ENCODE data around the gene ABCB1.

Gene ABCB1

DNA sequence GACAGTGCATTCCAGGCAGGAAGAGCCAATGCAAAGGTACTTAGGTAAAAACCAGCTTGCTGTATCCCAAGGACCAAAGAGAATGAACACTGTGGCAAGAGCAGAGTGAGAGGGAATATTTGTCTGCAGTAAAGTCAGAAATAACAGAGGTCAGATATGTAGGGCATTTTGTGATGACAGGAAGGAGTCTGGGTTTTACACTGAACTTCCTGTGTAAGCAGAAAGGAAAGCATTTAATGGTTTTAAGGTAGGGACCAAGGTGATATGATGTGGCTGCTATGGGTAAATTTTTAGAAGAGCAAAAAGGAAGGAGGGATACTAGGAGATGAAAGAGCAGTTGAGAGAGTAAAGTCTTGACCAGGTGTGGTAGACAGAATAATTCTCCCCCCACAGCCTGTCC is 10.1 kb downstream of the ABCB1 start:
- no peak overlapping the region for H3K27ac ChIP-seq (ENCODE audit: low read depth, low read length, poor library complexity, severe bottlenecking)
- no peak overlapping the region for H3K4me2 ChIP-seq (ENCODE audit: low read length)
- no peaks in the 10 kb centered on the region for H3K36me3 ChIP-seq (ENCODE audit: insufficient read depth, low read length)
- H4K20me1 ChIP-seq (ENCODE audit: insufficient read depth, low read length), result no peaks in the 10 kb centered on the region
- H3K4me1 ChIP-seq (ENCODE audit: insufficient read depth, low read length, severe bottlenecking), result no peaks in the 10 kb centered on the region
- no peak overlapping the region for H3K9ac ChIP-seq (ENCODE audit: low read length)
- no peak overlapping the region for H3K4me3 ChIP-seq (ENCODE audit: low read depth, low read length, poor library complexity, severe bottlenecking)
- TF ChIP-seq CTCF (IDR thresholded peaks at IDR 0.05; ENCODE audit: low read length) (no peak), EZH2 (IDR thresholded peaks at IDR 0.05; ENCODE audit: borderline replicate concordance, low read length) (no peak)
- H3K9me3 ChIP-seq (ENCODE audit: low read length), result no peaks in the 10 kb centered on the region
- H3K27me3 ChIP-seq (ENCODE audit: insufficient read depth, low read length), result no peaks in the 10 kb centered on the region
- H3K9me2 ChIP-seq (ENCODE audit: low read depth, low read length), result no peaks in the 10 kb centered on the region
- H3K79me2 ChIP-seq (ENCODE audit: insufficient read depth, low read length), result no peaks in the 10 kb centered on the region
- no peaks in the 10 kb centered on the region for H3F3A ChIP-seq (ENCODE audit: insufficient read depth, low read length)
- no peak overlapping the region for H2AFZ ChIP-seq (ENCODE audit: low read length)

GRCh38 chr7:87589631-87590030 is 11.1 kb downstream of the ABCB1 start:
- no peak overlapping the region for H3K27ac ChIP-seq (ENCODE audit: low read depth, low read length, poor library complexity, severe bottlenecking)
- H3K4me2 ChIP-seq (ENCODE audit: low read length), result no peak overlapping the region
- no peak overlapping the region for H3K4me3 ChIP-seq (ENCODE audit: low read depth, low read length, poor library complexity, severe bottlenecking)
- no peak for TF ChIP-seq CTCF (IDR thresholded peaks at IDR 0.05; ENCODE audit: low read length)
- TF ChIP-seq EZH2 (IDR thresholded peaks at IDR 0.05; ENCODE audit: borderline replicate concordance, low read length), result no peak
- H3K36me3 ChIP-seq (ENCODE audit: insufficient read depth, low read length), result no peaks in the 10 kb centered on the region
- no peaks in the 10 kb centered on the region for H3K79me2 ChIP-seq (ENCODE audit: insufficient read depth, low read length)
- H3K9me2 ChIP-seq (ENCODE audit: low read depth, low read length), result no peaks in the 10 kb centered on the region
- no peak overlapping the region for H2AFZ ChIP-seq (ENCODE audit: low read length)
- H3K9me3 ChIP-seq (ENCODE audit: low read length), result no peaks in the 10 kb centered on the region
- H3K27me3 ChIP-seq (ENCODE audit: insufficient read depth, low read length), result no peaks in the 10 kb centered on the region
- H3F3A ChIP-seq (ENCODE audit: insufficient read depth, low read length), result no peaks in the 10 kb centered on the region
- H3K9ac ChIP-seq (ENCODE audit: low read length), result no peak overlapping the region
- H3K4me1 ChIP-seq (ENCODE audit: insufficient read depth, low read length, severe bottlenecking), result no peaks in the 10 kb centered on the region
- H4K20me1 ChIP-seq (ENCODE audit: insufficient read depth, low read length), result no peaks in the 10 kb centered on the region

DNA sequence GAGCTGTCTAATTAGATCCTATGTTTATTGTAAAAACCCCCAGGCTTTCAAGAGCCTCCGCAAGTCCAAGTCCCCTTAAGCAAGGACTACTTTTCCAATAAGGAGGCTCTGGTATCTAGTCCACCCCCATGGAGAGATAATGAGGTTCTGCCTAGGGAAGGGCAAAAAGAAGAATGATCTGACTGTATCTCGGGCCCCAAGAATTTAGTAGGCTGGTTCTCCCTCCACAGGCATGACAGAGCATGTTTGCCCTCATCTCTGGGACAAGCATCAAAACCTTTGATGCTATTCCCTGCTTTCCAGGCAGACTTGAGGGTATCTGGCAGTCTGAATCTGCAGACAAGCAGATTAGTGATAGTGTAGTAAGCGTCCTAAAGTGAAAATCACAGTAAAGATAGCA is 19.0 kb downstream of the ABCB1 start:
- Histone ChIP-seq H3K9me3 (ENCODE audit: low read length) (no peaks in the 10 kb centered on the region), H3K27me3 (ENCODE audit: insufficient read depth, low read length) (no peaks in the 10 kb centered on the region), H2AFZ (ENCODE audit: low read length) (no peak overlapping the region), H3K4me3 (ENCODE audit: low read depth, low read length, poor library complexity, severe bottlenecking) (no peak overlapping the region), H4K20me1 (ENCODE audit: insufficient read depth, low read length) (no peaks in the 10 kb centered on the region), H3K79me2 (ENCODE audit: insufficient read depth, low read length) (no peaks in the 10 kb centered on the region), H3K4me2 (ENCODE audit: low read length) (no peak overlapping the region), H3K9ac (ENCODE audit: low read length) (no peak overlapping the region), H3K9me2 (ENCODE audit: low read depth, low read length) (no peaks in the 10 kb centered on the region), H3F3A (ENCODE audit: insufficient read depth, low read length) (no peaks in the 10 kb centered on the region), H3K4me1 (ENCODE audit: insufficient read depth, low read length, severe bottlenecking) (no peaks in the 10 kb centered on the region), H3K36me3 (ENCODE audit: insufficient read depth, low read length) (no peaks in the 10 kb centered on the region; the same call in 1 of the 2 replicates), H3K27ac (ENCODE audit: low read depth, low read length, poor library complexity, severe bottlenecking) (no peak overlapping the region)
- TF ChIP-seq EZH2 (IDR thresholded peaks at IDR 0.05; ENCODE audit: borderline replicate concordance, low read length), result no peak
- TF ChIP-seq CTCF (IDR thresholded peaks at IDR 0.05; ENCODE audit: low read length), result no peak
